IPS-18a (cell line): ENCODE measurements around the gene TMC2.

ENCODE experiments used
- H3K27ac ChIP-seq: one replicate; pipeline ENCODE4 v1.5.1; 2013; ENCODE audit warnings: low read length
- H3K27me3 ChIP-seq: one replicate; pipeline ENCODE4 v1.6.1; 2013; ENCODE audit warnings: mild to moderate bottlenecking, low read length; ENCODE audit not compliant: control insufficient read depth, insufficient read depth
- H3K36me3 ChIP-seq: one replicate; pipeline ENCODE4 v1.6.1; 2013; ENCODE audit warnings: low read depth, low read length; ENCODE audit not compliant: control insufficient read depth
- H3K4me1 ChIP-seq: one replicate; pipeline ENCODE4 v1.6.1; 2013; ENCODE audit warnings: low read depth, low read length; ENCODE audit not compliant: control insufficient read depth
- H3K4me3 ChIP-seq: one replicate; pipeline ENCODE4 v1.5.1; 2013; ENCODE audit warnings: low read length
- H3K9ac ChIP-seq: one replicate; pipeline ENCODE4 v1.6.1; 2013; ENCODE audit warnings: mild to moderate bottlenecking, low read length, moderate library complexity
- H3K9me3 ChIP-seq: one replicate; pipeline ENCODE4 v1.6.1; 2013; ENCODE audit warnings: low read depth, low read length; ENCODE audit not compliant: control insufficient read depth

TMC2 gene

DNA sequence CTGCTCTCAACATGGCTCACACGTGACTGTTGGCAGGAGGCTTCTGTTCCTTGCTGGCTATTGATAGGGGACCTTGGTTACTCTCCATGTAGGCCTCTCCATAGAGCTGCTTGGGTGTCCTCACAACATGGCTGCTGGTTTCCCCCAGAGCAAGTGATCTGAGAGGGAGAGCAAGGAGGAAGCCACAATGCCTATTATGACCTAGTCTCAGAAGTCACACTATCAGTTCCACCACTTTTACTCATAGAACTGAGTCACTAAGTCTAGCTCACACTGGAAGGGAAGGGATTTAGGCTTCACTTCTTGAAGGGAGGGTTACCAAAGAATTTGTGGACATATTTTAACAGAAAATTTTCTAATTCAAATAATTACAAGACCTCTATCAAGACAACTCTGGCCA lies 107.3 kb downstream of the TMC2 start:
- no peak overlapping the region for H3K9ac ChIP-seq
- no peak overlapping the region for H3K4me3 ChIP-seq
- no peaks in the 10 kb centered on the region for H3K9me3 ChIP-seq
- H3K36me3 ChIP-seq, result no peaks in the 10 kb centered on the region
- no peak overlapping the region for H3K27ac ChIP-seq
- H3K4me1 ChIP-seq, result no peaks in the 10 kb centered on the region
- no peaks in the 10 kb centered on the region for H3K27me3 ChIP-seq

DNA sequence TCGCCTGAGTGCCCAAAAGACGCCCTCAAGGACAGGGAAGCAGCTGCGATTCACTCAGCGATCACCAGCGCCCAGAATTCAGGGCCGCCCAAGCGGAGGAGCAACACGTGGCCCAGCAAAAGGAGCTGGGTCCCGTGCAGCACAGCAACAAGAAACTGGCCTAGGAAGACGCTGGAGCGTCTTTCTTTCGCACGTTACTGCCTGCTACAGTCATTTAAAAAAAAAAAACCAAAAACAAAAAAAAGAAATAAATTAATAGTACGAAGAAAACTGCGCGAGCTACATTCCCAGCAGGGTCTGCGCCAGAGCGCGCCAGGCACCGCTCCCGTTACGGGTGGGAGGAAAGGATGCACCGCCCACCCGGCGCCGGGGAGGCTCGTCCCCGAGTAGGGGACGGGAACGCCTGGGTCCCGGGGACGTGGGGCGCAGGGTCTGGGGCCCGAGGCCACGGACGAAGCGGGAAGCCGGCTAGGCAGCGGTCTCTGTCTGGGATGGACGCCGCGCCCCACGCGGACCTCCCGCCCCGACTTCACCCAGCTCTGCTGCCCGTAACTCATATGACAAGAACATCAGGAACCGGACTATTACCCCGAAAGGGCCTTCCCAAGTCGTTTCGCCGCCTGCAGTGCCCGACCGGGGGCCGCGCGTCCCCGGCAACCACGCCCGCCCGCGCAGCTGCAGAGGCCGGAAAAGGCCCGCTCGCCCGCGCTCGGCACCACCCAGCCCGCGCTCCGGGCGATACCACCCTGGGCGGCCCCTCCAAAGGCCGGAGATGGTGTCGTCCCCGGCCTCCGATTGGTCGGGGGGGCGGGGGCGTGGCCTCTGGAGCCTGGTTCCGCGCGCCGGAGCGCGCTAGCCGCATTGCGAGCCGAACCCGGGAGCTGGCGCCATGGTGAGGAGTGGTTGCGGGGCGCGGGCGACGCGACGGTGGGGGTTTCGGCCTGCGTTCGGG lies 115.7 kb downstream of the TMC2 start, which contains the start of gene NOP56:
Gene NOP56, plus strand, starts transcription at position 861 of the 952 bp plus-strand sequence. Its CDS starts 29 bp downstream, at position 890.
- Histone ChIP-seq H3K36me3 (peaks cover 40% of the 10 kb centered on the region), H3K9ac (peak within 1 kb of the TSS; percentile 94), H3K27ac (peak within 1 kb of the TSS; percentile 88), H3K4me1 (peaks cover 7% of the 10 kb centered on the region), H3K27me3 (no peaks in the 10 kb centered on the region), H3K4me3 (peak within 1 kb of the TSS; percentile 98), H3K9me3 (no peaks in the 10 kb centered on the region)

DNA sequence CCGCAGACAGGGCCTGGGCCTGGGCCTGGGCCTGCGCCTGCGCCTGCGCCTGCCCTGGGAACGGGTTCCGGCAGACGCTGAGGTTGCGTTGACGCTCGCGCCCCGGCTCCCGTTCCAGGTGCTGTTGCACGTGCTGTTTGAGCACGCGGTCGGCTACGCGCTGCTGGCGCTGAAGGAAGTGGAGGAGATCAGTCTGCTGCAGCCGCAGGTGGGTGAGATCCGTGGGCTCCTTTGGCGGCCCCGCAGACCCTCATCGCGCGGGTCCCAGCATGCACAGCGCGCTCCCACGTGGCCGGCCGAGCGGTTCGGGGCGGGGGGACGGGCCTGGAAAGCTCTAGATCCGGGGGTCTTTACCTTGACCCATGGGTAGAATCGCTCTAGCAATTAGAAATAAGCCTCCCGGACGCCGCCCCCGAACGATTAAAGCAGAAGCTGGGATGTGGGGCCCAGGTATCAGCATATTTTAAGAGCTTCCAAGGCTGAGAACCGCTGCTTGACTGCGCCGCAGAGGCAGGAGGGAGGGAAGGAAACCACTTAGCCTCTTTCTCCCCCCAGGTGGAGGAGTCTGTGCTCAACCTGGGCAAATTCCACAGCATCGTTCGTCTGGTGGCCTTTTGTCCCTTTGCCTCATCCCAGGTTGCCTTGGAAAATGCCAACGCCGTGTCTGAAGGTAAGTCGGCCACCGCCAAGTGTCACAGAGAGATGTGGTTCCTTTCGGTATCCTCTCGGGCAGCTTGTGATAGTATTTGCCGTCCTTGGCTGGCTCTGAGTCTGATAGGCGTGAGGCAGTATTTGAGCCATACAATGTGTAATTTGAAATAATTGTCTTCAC lies 116.6 kb downstream of the TMC2 start:
- peak overlapping the region; percentile 94 for H3K9ac ChIP-seq
- peak overlapping the region; percentile 98 for H3K4me3 ChIP-seq
- H3K36me3 ChIP-seq, result peaks cover 49% of the 10 kb centered on the region
- no peaks in the 10 kb centered on the region for H3K27me3 ChIP-seq
- H3K9me3 ChIP-seq, result no peaks in the 10 kb centered on the region
- peak overlapping the region; percentile 5 for H3K27ac ChIP-seq
- H3K4me1 ChIP-seq, result peaks cover 7% of the 10 kb centered on the region

DNA sequence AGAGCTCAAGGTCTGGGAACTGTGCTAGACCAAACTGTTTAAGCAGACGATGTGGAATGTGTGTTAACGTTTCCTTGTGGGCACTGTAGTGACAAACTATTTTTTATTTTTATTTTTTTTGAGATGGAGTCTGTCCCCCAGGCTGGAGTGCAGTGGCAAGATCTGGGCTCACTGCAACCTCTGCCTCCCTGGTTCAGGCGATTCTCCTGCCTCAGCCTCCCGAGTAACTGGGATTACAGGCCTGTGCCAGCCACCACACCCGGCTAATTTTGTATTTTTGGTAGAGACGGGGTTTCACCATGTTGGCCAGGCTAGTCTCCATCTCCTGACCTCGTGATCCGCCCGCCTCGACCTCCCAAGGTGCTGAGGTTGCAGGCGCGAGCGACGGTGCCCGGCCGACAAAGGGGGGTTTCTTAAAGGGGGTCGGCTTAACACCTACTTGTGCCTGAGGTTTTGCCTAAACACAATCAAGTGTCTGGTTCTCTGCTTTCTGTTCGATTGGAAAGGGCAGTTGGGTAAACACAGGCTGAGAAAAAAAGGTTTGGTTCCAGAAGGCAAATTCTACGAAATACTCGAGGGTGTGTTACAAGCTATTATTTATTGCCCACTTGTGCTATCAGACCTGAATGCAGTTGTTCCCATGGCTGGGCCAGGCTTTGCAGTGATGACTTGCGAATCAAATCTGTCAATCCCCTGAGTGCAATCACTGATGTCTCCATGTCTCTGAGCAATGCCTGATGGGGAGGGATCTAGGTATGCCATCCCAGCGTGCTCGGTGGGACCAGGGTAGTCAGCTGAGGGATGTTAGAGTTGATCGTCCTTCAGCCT lies 117.4 kb downstream of the TMC2 start:
- Histone ChIP-seq H3K4me1 (peaks cover 7% of the 10 kb centered on the region), H3K27ac (no peak overlapping the region), H3K4me3 (peak overlapping the region; percentile 98), H3K9me3 (no peaks in the 10 kb centered on the region), H3K9ac (peak overlapping the region; percentile 94), H3K36me3 (peaks cover 57% of the 10 kb centered on the region), H3K27me3 (no peaks in the 10 kb centered on the region)

DNA sequence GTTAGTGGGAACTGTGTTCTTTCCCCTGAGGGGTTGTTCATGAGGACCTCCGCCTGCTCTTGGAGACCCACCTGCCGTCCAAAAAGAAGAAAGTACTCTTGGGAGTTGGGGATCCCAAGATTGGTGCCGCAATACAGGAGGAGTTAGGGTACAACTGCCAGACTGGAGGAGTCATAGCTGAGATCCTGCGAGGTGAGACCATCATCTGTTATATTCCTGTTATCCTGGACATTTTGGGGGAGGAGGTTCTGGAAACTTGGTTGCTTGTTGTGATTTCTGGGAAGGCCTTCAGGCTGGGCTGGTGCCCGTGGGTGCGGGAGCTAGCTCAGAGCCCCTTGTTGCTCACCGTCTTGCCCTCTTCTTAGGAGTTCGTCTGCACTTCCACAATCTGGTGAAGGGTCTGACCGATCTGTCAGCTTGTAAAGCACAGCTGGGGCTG lies 118.0 kb downstream of the TMC2 start:
- H3K4me1 ChIP-seq, result peaks cover 7% of the 10 kb centered on the region
- no peak overlapping the region for H3K27ac ChIP-seq
- H3K36me3 ChIP-seq, result peaks cover 61% of the 10 kb centered on the region
- no peaks in the 10 kb centered on the region for H3K27me3 ChIP-seq
- H3K4me3 ChIP-seq, result peak overlapping the region; percentile 98
- H3K9me3 ChIP-seq, result no peaks in the 10 kb centered on the region
- no peak overlapping the region for H3K9ac ChIP-seq

DNA sequence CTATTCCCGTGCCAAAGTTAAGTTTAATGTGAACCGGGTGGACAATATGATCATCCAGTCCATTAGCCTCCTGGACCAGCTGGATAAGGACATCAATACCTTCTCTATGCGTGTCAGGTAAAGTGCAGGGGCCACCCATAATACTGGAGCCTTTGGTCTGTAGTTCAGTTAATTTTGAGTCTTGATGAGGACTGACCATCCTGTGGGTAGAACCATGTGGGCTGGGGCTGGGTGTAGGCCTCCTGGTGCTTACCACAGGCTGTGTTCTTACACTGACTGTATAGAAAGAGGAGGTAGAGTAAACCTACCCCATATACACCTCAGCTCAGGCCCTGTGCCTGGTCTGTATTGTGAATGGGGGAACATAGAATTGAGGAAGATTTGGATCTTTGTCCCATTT lies 118.5 kb downstream of the TMC2 start:
- Histone ChIP-seq H3K4me3 (peak overlapping the region; percentile 98), H3K4me1 (peaks cover 7% of the 10 kb centered on the region)

DNA sequence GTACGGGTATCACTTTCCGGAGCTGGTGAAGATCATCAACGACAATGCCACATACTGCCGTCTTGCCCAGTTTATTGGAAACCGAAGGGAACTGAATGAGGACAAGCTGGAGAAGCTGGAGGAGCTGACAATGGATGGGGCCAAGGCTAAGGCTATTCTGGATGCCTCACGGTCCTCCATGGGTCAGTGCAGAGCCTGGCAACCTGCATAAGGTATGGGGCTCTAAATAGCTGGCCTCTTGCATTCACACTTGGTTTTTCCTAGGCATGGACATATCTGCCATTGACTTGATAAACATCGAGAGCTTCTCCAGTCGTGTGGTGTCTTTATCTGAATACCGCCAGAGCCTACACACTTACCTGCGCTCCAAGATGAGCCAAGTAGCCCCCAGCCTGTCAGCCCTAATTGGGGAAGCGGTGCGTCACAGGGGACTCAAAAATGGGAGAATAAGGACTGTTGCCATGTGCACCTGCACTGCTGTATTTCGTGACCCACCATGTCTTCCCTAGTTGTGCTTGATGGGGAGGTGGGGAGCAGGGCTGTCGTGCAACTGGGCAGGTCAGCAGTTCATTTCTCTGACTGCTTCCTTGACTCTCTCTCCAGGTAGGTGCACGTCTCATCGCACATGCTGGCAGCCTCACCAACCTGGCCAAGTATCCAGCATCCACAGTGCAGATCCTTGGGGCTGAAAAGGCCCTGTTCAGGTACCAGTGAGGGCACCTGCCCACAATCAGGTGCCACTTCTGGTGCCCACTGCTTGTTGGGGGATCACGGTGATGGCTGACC lies 119.2 kb downstream of the TMC2 start:
- Histone ChIP-seq H3K36me3 (peaks cover 72% of the 10 kb centered on the region), H3K27me3 (no peaks in the 10 kb centered on the region), H3K4me3 (no peak overlapping the region), H3K4me1 (peaks cover 7% of the 10 kb centered on the region), H3K9me3 (no peaks in the 10 kb centered on the region), H3K27ac (no peak overlapping the region), H3K9ac (no peak overlapping the region)

More for the DNA sequence above, 118.5 kb downstream of the TMC2 start:
- no peaks in the 10 kb centered on the region for H3K27me3 ChIP-seq
- H3K36me3 ChIP-seq, result peaks cover 65% of the 10 kb centered on the region
- H3K27ac ChIP-seq, result no peak overlapping the region
- H3K9ac ChIP-seq, result no peak overlapping the region
- no peaks in the 10 kb centered on the region for H3K9me3 ChIP-seq

DNA sequence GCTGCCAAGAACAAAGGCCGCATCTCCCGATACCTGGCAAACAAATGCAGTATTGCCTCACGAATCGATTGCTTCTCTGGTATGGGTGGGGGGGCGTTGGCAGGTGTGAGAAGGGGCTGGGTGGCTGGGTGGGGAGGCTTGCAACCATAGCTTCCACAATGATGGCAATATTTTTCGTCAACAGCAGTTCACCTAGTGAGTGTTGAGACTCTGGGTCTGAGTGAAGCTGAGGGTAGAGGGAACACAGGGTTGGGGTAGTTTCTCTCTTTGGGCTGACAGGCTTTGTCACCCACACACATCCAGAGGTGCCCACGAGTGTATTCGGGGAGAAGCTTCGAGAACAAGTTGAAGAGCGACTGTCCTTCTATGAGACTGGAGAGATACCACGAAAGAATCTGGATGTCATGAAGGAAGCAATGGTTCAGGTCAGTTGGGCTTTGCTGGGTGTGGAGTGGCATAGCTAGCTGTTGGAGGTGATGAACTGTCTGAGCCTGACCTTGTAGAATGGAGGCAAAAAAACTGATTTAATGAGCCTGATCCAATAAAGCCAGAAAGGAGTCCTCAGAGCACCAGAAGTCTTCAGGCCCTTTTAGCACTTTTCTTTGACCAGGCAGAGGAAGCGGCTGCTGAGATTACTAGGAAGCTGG lies 120.2 kb downstream of the TMC2 start:
- peaks cover 81% of the 10 kb centered on the region for H3K36me3 ChIP-seq
- H3K4me3 ChIP-seq, result no peak overlapping the region
- no peak overlapping the region for H3K9ac ChIP-seq
- H3K27ac ChIP-seq, result no peak overlapping the region
- H3K4me1 ChIP-seq, result peaks cover 7% of the 10 kb centered on the region
- no peaks in the 10 kb centered on the region for H3K27me3 ChIP-seq
- no peaks in the 10 kb centered on the region for H3K9me3 ChIP-seq

DNA sequence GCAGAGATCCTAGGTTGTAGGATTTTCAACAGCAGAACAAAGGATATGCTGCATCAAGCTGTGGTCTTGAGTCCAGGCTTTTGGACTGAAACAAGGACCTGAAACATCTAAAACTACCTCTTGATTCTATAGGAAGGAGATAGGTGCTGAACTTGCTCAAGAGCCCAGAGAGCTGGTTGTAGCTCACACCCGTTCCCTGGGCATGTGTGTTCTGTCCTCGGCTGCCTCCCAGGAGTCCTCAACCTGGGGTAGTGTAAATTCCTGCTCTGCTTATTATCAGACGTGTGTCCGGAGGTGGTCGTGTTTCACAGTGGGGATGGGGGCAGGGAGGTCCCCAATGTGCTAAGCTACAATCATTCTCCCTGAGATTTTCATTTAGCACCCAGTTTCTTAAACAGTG lies 120.9 kb downstream of the TMC2 start:
- Histone ChIP-seq H3K27me3 (no peaks in the 10 kb centered on the region), H3K36me3 (peaks cover 86% of the 10 kb centered on the region), H3K9ac (no peak overlapping the region), H3K27ac (no peak overlapping the region), H3K4me1 (peaks cover 7% of the 10 kb centered on the region), H3K4me3 (no peak overlapping the region), H3K9me3 (no peaks in the 10 kb centered on the region)

DNA sequence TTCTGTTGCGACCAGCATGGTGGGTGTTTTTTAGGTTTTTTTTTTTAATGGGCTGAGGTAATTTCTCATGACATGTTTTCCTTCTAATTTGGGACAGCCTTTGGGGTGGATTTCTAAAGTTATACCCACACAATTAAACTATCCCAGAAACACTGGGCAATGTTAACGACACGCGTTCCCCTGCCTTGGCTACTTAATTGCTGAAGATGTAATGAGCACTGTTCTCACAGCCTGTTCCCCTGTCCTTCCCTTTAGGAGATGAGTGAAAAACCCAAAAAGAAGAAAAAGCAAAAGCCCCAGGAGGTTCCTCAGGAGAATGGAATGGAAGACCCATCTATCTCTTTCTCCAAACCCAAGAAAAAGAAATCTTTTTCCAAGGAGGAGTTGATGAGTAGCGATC lies 121.3 kb downstream of the TMC2 start:
- Histone ChIP-seq H3K4me1 (peaks cover 7% of the 10 kb centered on the region), H3K9me3 (no peaks in the 10 kb centered on the region), H3K4me3 (no peak overlapping the region), H3K36me3 (peaks cover 86% of the 10 kb centered on the region), H3K27ac (no peak overlapping the region), H3K27me3 (no peaks in the 10 kb centered on the region), H3K9ac (no peak overlapping the region)
